Neural crest cell (in vitro differentiated cells): ENCODE data around the gene C7orf57. TPM values are rescaled to one million over a fixed set of nuclear protein-coding genes. Genes with fewer than 3 reads are reported as not detected.

Experiments
- total RNA-seq: library from RNA; stranded (reverse); gene quantifications from 2 replicates; pipeline ENCODE4 v1.2.1, GENCODE V29; 2021

Gene C7orf57
- total RNA-seq, 1 donor from 2014 or later, result not detected

Other genes starting within 250 kb of the C7orf57 start
- 0.11 and 0.19 TPM in 2 replicates for gene PKD1L1, start 87.1 kb upstream of the C7orf57 start, total RNA-seq
- gene HUS1, start 55.9 kb upstream of the C7orf57 start, total RNA-seq, result 43.1 and 47.0 TPM in 2 replicates
- not detected in 2 replicates for gene SUN3, start 6.4 kb upstream of the C7orf57 start, total RNA-seq
- gene UPP1, start 53.7 kb downstream of the C7orf57 start, total RNA-seq, result 18.9 and 23.1 TPM in 2 replicates
- gene ABCA13, start 135.9 kb downstream of the C7orf57 start, total RNA-seq, result 0.75 and 0.89 TPM in 2 replicates